BJ (cell line): ENCODE measurements around the gene NCOA7. TPM values are rescaled to one million over a fixed set of nuclear protein-coding genes. Genes with fewer than 3 reads are reported as not detected.

Experiments used
- CTCF ChIA-PET: fragments of 350-600 bp; formaldehyde crosslinking; extraction: SDS; loops from one replicate; lab custom pipeline; 2021; ENCODE audit warnings: antibody characterized with exemption, inconsistent platforms; lab: Yijun Ruan, JAX
- POLR2A ChIA-PET: fragments of 300-600 bp; sonication (Branson Sonifier 250); formaldehyde crosslinking; extraction: SDS; loops from one replicate; lab custom pipeline; 2021; ENCODE audit warnings: antibody characterized with exemption; lab: Charles Lee
- DNase-seq: peaks from one replicate; pipeline ENCODE4 v3.0.0-alpha.2; 2011; ENCODE audit warnings: low read depth
- H3K27me3 ChIP-seq: 2 replicates; pipeline ENCODE4 v1.6.0; 2011; ENCODE audit warnings: low read length; ENCODE audit not compliant: control insufficient read depth, insufficient read depth
- H3K36me3 ChIP-seq: 2 replicates; pipeline ENCODE4 v1.5.1; 2011; ENCODE audit warnings: low read length; ENCODE audit not compliant: control insufficient read depth, insufficient read depth
- H3K4me3 ChIP-seq: 2 replicates; pipeline ENCODE4 v1.5.1; 2011; ENCODE audit warnings: low read depth, mild to moderate bottlenecking, control low read depth, low read length
- CTCF ChIP-seq: IDR thresholded peaks from 2 replicates; pipeline ENCODE4 v1.5.1; 2011; ENCODE audit warnings: low read depth, mild to moderate bottlenecking, control low read depth, inconsistent platforms, low read length, moderate library complexity; ENCODE audit not compliant: insufficient read depth
- polyA plus RNA-seq: library from polyadenylated mRNA; depleted of rRNA; stranded (reverse); fragments of >200 nt; gene quantifications from 2 replicates; pipeline ENCODE4 v1.2.3, GENCODE V29; 2011; rRNA removed
- small RNA-seq: library from RNA; depleted of rRNA; stranded (forward); fragments of <200 nt; gene quantifications from one replicate; pipeline ENCODE3, GENCODE V24; 2012; ENCODE audit warnings: low replicate concordance, low read depth; ENCODE audit not compliant: insufficient read length

The NCOA7 gene
- polyA plus RNA-seq, 1 experiment: 27.2 TPM

- POLR2A ChIA-PET: no interaction called here
- no peaks in the 10 kb centered on the region; the same call in 1 of the 2 replicates for H3K36me3 ChIP-seq
- no peak for TF ChIP-seq CTCF
- no peaks in the 10 kb centered on the region for H3K27me3 ChIP-seq
- H3K4me3 ChIP-seq: no peak overlapping the region
- DNase-seq: no peak
- CTCF ChIA-PET: no interaction called here
These were observed 188.3 kb downstream of the NCOA7 start for GRCh38 chr6:125979101-125979500.

Small RNAs within 50 kb of the gene (small RNA-seq; reads per million reads assigned to genes)
- gene RNA5SP216: not detected

Other genes starting within 250 kb of the NCOA7 start
- gene HEY2, start 41.3 kb upstream of the NCOA7 start, polyA plus RNA-seq: not detected in 2 replicates
- gene HINT3, start 165.8 kb downstream of the NCOA7 start, polyA plus RNA-seq: 1.3 and 3.1 TPM in 2 replicates
- gene TRMT11, start 195.6 kb downstream of the NCOA7 start, polyA plus RNA-seq: 10.1 and 19.0 TPM in 2 replicates